ENCODE measurements around the gene VSIR. TPM values are rescaled to one million over a fixed set of nuclear protein-coding genes. Genes with fewer than 3 reads are reported as not detected.

Gene VSIR
- total RNA-seq: 4.4 and 8.6 TPM in 2 replicates

DNA sequence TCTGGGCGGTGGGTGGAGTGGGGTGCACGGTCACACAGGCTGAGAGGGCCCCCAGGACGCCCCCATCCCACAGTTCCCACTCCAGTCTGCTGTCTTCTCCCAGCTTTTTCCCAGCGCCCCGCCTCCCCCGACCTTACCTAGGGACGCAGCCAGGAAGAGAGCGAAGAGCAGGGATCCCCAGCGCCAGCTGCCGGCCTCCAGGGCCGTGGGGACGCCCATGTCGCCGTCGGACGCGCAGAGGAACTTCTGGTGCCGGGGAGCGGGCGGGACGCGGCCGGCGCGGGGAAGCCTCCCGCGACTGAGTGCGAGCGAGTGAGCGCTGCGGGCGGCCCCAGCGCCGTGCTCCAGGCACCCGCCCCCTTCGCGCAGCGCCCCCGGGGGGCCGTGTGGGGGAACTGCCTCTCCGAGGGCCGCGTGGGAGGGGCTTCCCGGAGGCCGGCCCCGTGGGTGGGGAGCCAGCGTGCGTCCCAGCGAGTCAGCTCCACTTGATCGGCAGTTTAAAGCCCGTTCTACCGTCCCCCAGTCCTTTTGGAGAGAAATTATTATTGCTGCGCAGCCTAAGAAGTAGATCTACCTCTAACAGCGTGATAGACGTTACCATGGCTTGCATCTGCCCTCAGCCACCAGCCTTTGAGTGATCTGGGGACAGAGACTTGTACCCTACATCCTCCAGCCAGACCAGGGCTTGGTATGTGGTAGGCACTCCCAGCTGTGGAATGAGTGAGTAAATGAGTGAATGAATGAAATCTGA, at the start of gene VSIR:
VSIR (minus strand) TSS at position 300 of the 751 bp plus-strand sequence; CDS start at position 219, 81 bp downstream.
- peak within 1 kb of the TSS; percentile 63 for H3K4me3 ChIP-seq (ENCODE audit: low read depth, low read length)
- no peak for DNase-seq (ENCODE audit: low read depth)
- TF ChIP-seq, protein P1, sequence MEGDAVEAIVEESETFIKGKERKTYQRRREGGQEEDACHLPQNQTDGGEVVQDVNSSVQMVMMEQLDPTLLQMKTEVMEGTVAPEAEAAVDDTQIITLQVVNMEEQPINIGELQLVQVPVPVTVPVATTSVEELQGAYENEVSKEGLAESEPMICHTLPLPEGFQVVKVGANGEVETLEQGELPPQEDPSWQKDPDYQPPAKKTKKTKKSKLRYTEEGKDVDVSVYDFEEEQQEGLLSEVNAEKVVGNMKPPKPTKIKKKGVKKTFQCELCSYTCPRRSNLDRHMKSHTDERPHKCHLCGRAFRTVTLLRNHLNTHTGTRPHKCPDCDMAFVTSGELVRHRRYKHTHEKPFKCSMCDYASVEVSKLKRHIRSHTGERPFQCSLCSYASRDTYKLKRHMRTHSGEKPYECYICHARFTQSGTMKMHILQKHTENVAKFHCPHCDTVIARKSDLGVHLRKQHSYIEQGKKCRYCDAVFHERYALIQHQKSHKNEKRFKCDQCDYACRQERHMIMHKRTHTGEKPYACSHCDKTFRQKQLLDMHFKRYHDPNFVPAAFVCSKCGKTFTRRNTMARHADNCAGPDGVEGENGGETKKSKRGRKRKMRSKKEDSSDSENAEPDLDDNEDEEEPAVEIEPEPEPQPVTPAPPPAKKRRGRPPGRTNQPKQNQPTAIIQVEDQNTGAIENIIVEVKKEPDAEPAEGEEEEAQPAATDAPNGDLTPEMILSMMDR (conservative IDR thresholded peaks at IDR 0.05; ENCODE audit: low read depth, low read length): peak; percentile 71

DNA sequence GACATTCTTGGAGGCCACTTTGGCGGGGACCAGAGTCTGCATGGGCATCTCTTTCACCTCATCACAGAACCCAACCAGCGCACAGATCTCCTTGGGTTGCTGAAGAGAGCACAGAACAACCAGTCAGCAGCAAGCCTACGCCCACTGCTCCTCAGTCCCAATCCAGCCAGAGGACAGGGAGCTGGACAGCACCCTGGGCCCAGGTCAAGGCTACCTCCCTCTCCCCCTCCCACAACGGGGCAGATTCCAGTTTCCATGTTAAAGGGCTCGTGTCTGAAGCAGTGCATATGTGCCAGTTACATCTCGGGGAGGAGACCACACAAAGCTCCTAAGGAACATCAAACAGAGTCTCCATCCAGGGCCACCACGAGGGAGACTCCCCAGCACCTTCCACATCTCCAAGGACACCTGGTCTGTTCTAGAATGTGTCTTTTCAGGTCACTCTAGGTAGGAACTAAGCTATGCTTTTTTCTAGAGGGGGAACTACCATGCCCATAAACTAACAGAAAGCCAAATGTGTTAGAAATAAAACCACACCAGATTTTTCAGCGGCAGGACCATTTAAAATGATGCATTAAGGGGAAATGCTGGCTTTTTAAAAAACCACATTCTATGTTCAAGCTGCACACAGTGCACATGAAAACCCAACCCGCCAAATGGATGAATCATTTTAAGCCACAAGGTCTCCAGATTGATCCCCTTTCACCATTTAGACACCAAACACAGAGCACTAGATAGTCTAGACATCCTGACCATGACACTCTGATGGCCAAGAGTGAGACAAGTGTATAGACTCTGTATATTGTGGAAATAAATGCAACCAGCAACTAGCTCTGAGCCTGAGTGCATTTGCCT, 48.8 kb upstream of the VSIR start:
- no peak overlapping the region for H3K4me3 ChIP-seq (ENCODE audit: low read depth, low read length)
- TF ChIP-seq, protein P1 (conservative IDR thresholded peaks at IDR 0.05; ENCODE audit: low read depth, low read length): no peak
- DNase-seq (ENCODE audit: low read depth): no peak

DNA sequence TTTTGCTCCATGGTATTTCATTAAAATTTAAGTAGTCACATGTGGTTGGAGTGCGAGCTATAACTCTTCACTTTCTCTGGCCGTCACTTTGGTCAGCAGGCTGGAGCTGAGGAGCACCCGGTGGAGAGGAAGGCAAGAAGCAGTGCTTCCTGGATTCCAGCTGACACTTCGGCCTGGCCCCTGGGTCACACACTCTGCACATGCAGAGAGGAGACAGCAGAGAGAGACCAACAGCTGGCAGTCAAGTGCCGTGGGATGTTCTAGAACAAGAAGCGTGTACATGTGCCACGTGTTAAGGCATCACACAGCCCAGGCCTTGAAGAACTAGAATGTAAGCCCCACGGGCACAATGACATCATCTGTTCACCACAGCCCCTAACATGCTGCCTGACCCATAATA, 47.6 kb upstream of the VSIR start:
- TF ChIP-seq, protein P1 (conservative IDR thresholded peaks at IDR 0.05; ENCODE audit: low read depth, low read length): no peak
- no peak for DNase-seq (ENCODE audit: low read depth)
- H3K4me3 ChIP-seq (ENCODE audit: low read depth, low read length): no peak overlapping the region

DNA sequence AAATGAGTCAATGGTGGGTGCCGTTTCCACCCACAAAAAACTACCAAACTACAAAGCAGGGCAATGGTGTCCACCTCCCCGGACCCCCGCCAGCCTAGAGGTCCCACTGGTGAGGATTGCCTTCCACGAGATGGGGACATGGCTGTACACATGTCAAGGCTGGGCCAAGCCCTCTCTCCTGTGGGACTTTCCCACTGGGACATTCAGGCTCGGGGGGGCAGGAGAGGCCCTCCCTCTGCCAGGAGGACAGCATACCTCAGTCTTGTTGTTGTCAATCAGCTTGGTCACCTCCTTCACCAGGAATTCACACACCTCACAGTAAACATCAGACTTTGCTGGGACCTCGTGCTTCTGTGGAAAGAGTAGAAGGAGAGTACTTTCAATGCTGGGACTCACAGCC, 46.7 kb upstream of the VSIR start:
- DNase-seq (ENCODE audit: low read depth): no peak
- H3K4me3 ChIP-seq (ENCODE audit: low read depth, low read length): no peak overlapping the region
- TF ChIP-seq, protein P1 (conservative IDR thresholded peaks at IDR 0.05; ENCODE audit: low read depth, low read length): no peak

DNA sequence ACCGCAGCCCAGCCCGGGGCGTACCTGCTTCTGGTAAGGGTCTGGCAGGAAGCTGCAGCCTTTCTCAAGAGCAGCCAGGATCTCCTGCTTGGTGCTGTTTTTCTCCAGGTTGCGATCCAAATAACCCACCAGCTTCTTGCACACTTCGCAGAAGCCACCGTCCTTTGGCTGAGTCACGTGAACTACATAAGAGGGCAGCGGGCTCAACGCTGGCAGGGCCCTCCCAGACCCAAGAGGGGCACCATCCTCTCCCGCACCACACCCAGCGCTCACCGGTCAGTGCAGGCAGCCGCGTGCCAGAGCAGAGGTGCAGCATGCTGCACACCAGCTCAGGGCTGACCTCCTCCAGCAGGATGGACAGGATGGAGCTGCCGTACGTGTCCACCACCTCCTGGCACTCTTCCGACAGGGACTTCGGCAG, 46.1 kb upstream of the VSIR start:
- H3K4me3 ChIP-seq (ENCODE audit: low read depth, low read length): no peak overlapping the region
- TF ChIP-seq, protein P1 (conservative IDR thresholded peaks at IDR 0.05; ENCODE audit: low read depth, low read length): no peak
- no peak for DNase-seq (ENCODE audit: low read depth)

DNA sequence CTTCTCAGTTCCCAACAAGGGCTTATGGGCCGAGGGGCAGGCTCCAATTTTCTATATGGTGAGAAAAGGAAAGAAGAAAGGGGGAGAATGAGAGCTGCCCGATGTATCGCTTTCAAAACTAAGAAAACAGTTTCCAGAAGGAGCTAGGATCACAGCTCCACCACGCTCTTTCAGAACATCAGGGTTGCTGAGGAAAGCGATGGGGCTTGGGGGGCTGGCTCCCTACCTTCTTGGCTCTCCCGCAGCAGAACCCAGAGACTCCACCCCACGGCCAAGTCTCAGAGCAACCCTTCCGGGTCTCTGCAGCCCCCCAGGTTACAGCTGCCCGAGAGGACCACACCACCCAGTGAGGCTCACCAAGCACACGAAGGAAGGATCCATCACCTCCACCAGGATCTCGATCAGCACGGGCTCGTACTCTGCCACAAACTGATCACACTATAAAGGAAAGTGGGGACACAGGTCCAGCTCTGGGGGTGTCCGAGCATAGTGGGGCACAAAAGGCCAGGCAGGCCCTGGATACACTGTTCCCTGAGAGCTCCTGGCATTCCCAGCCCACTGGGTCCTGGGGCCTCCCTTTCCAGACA, 45.4 kb upstream of the VSIR start:
- TF ChIP-seq, protein P1 (conservative IDR thresholded peaks at IDR 0.05; ENCODE audit: low read depth, low read length): no peak
- no peak overlapping the region for H3K4me3 ChIP-seq (ENCODE audit: low read depth, low read length)
- no peak for DNase-seq (ENCODE audit: low read depth)

All from epithelial cell of proximal tubule (primary cell).